Caco-2 (cell line): Measurements from ENCODE around the gene RANBP17. TPM values are rescaled to one million over a fixed set of nuclear protein-coding genes. Genes with fewer than 3 reads are reported as not detected.

ENCODE experiments used
- BruUV-seq: library from RNA; stranded (reverse); fragments of 400-500 nt; replicated peaks from 2 replicates; lab custom pipeline; 2021; lab: Mats Ljungman, UMichigan
- CTCF ChIA-PET: fragments of 300-600 bp; sonication (Branson Sonifier 250); formaldehyde crosslinking; loops from one replicate; lab custom pipeline; 2022; ENCODE audit warnings: antibody characterized with exemption; lab: Charles Lee
- POLR2A ChIA-PET: fragments of 300-600 bp; sonication (Branson Sonifier 250); formaldehyde crosslinking; loops from one replicate; lab custom pipeline; 2022; ENCODE audit warnings: antibody characterized with exemption; lab: Charles Lee
- DNase-seq, 2 experiments: peaks; one replicate each; pipeline versions ENCODE4 v3.0.0 to v3.0.0-alpha.2; 2020 to 2022
- H3K27me3 ChIP-seq: replicated peaks from 2 replicates; pipeline ENCODE4 v1.6.0; 2011; ENCODE audit warnings: low read length; ENCODE audit not compliant: control insufficient read depth, insufficient read depth
- H3K36me3 ChIP-seq: 2 replicates; pipeline ENCODE4 v1.5.1; 2011; ENCODE audit warnings: low read length; ENCODE audit not compliant: control insufficient read depth, insufficient read depth
- H3K4me1 ChIP-seq: fragments of 250-450 bp; sonication (Bioruptor Pico); 2 replicates; pipeline ENCODE4 v1.5.1; 2020; ENCODE audit warnings: mild to moderate bottlenecking
- H3K4me3 ChIP-seq: 2 replicates; pipeline ENCODE4 v1.5.1; 2011; ENCODE audit warnings: low read depth, mild to moderate bottlenecking, control low read depth, low read length
- H3K9me3 ChIP-seq: fragments of 250-450 bp; sonication (Bioruptor Pico); 2 replicates; pipeline ENCODE4 v1.5.1; 2020; ENCODE audit warnings: mild to moderate bottlenecking, moderate library complexity
- H3K27ac Mint-ChIP-seq: one replicate; pipeline ENCODE4 v1.8.0; 2022; ENCODE audit warnings: mixed read lengths; ENCODE audit not compliant: unreplicated experiment
- H3K27me3 Mint-ChIP-seq: one replicate; pipeline ENCODE4 v1.8.0; 2022; ENCODE audit warnings: mixed read lengths; ENCODE audit not compliant: insufficient read depth, unreplicated experiment
- H3K36me3 Mint-ChIP-seq: one replicate; pipeline ENCODE4 v1.8.0; 2022; ENCODE audit warnings: mild to moderate bottlenecking, mixed read lengths; ENCODE audit not compliant: insufficient read depth, unreplicated experiment
- H3K4me1 Mint-ChIP-seq: one replicate; pipeline ENCODE4 v1.8.0; 2022; ENCODE audit warnings: low read depth, mixed read lengths; ENCODE audit not compliant: unreplicated experiment
- H3K4me3 Mint-ChIP-seq: one replicate; pipeline ENCODE4 v1.8.0; 2022; ENCODE audit warnings: mild to moderate bottlenecking, moderate library complexity, mixed read lengths; ENCODE audit not compliant: unreplicated experiment
- H3K9me3 Mint-ChIP-seq: one replicate; pipeline ENCODE4 v1.8.0; 2022; ENCODE audit warnings: mixed read lengths; ENCODE audit not compliant: unreplicated experiment
- intact Hi-C: fragments of 100-400 bp; cut with micrococcal nuclease; formaldehyde crosslinking; loops from one replicate; pipeline ENCODE4 v1.10.0; 2022; ENCODE audit not compliant: unreplicated experiment
- total RNA-seq: library from RNA; stranded (reverse); gene quantifications from 2 replicates; pipeline ENCODE4 v1.2.3, GENCODE V29; 2022
- TF ChIP-seq, protein P1 (sequence below), 2 experiments: fragments of 200-600 bp in 1 of 2; IDR thresholded peaks; 1 replicate in 1 of 2; 2 replicates in 1 of 2; pipeline versions ENCODE4 v1.5.1 to v1.8.0; 2011 to 2022; ENCODE audit warnings: antibody characterized with exemption in 1 of 2, control low read depth in 1 of 2, inconsistent platforms in 1 of 2, low read depth in 1 of 2, low read length in 1 of 2, mild to moderate bottlenecking in 1 of 2, moderate library complexity in 1 of 2; ENCODE audit not compliant: insufficient read depth in 1 of 2, severe bottlenecking in 1 of 2, unreplicated experiment in 1 of 2

RANBP17 gene
- total RNA-seq, 1 experiment from 2014 or later: 28.2 TPM

DNA sequence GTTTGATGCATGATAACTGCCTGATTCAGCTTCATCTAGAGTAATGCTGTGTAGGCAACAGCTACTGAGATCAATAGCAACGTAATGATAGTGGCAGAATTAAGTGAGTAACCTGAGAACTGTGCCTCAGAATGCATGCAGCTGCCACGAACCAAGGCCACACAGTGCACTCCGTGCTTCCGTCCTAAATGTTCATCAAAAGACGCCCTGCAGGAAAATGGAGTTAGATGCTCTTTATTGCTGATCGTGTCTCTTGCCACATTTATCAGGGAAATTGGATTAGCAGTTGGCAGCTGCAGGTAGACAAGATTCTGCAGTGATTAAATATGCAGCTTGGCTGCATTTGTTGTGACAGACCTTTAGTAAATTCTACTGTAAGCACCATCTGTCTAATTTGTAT is 339.5 kb downstream of the RANBP17 start:
- Mint-ChIP-seq H3K36me3 (no peaks in the 10 kb centered on the region), H3K27me3 (no peaks in the 10 kb centered on the region), H3K4me1 (no peaks in the 10 kb centered on the region), H3K4me3 (no peak overlapping the region), H3K27ac (no peak overlapping the region), H3K9me3 (no peaks in the 10 kb centered on the region)
- DNase-seq: no peak
- no TSS peak for BruUV-seq
- POLR2A ChIA-PET: no interaction called here
- TF ChIP-seq, protein P1, sequence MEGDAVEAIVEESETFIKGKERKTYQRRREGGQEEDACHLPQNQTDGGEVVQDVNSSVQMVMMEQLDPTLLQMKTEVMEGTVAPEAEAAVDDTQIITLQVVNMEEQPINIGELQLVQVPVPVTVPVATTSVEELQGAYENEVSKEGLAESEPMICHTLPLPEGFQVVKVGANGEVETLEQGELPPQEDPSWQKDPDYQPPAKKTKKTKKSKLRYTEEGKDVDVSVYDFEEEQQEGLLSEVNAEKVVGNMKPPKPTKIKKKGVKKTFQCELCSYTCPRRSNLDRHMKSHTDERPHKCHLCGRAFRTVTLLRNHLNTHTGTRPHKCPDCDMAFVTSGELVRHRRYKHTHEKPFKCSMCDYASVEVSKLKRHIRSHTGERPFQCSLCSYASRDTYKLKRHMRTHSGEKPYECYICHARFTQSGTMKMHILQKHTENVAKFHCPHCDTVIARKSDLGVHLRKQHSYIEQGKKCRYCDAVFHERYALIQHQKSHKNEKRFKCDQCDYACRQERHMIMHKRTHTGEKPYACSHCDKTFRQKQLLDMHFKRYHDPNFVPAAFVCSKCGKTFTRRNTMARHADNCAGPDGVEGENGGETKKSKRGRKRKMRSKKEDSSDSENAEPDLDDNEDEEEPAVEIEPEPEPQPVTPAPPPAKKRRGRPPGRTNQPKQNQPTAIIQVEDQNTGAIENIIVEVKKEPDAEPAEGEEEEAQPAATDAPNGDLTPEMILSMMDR (IDR thresholded peaks at IDR 0.05; ENCODE audit: insufficient read depth in 1 of 2, low read depth in 1 of 2, low read length in 1 of 2, severe bottlenecking in 1 of 2, unreplicated experiment in 1 of 2): no peak
- H3K9me3 ChIP-seq: no peaks in the 10 kb centered on the region
- H3K4me3 ChIP-seq: no peak overlapping the region
- CTCF ChIA-PET: no interaction called here
- intact Hi-C loops: no loop called here
- H3K4me1 ChIP-seq: no peaks in the 10 kb centered on the region
- no peaks in the 10 kb centered on the region for H3K36me3 ChIP-seq
- H3K27me3 ChIP-seq: no peaks in the 10 kb centered on the region

DNA sequence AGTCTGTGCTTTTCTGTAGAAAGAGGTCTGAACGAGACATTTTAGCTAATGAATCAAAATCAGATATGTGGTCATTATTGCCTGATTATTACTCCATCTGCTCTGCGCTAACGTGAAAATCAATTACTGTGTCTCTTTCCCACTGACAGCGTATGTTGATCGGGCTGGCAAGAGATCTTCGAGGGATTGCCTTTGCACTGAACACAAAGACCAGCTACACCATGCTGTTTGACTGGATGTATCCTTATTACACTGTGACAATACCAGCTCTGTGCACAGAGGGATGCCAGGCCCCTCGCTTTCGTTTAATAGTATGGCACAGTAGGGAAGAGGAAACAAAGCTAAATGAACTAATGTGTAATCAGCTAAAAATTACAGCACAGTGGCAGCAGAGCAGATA is 343.6 kb downstream of the RANBP17 start:
- TF ChIP-seq, protein P1 (IDR thresholded peaks at IDR 0.05; ENCODE audit: insufficient read depth in 1 of 2, low read depth in 1 of 2, low read length in 1 of 2, severe bottlenecking in 1 of 2, unreplicated experiment in 1 of 2): no peak
- no peaks in the 10 kb centered on the region for H3K9me3 Mint-ChIP-seq
- Histone ChIP-seq H3K27me3 (no peaks in the 10 kb centered on the region), H3K9me3 (no peaks in the 10 kb centered on the region), H3K36me3 (no peaks in the 10 kb centered on the region), H3K4me3 (no peak overlapping the region), H3K4me1 (no peaks in the 10 kb centered on the region)
- H3K4me3 Mint-ChIP-seq: no peak overlapping the region
- intact Hi-C loops: no loop called here
- no peak for DNase-seq
- H3K4me1 Mint-ChIP-seq: no peaks in the 10 kb centered on the region
- no peaks in the 10 kb centered on the region for H3K27me3 Mint-ChIP-seq
- CTCF ChIA-PET: interaction anchor here (1.2 kb wide), 1 partner anchor 138 kb away, joined by 3 read pairs; no protein-coding TSS in a partner anchor
- POLR2A ChIA-PET: no interaction called here
- no peak overlapping the region for H3K27ac Mint-ChIP-seq
- BruUV-seq: no TSS peak
- H3K36me3 Mint-ChIP-seq: no peaks in the 10 kb centered on the region

DNA sequence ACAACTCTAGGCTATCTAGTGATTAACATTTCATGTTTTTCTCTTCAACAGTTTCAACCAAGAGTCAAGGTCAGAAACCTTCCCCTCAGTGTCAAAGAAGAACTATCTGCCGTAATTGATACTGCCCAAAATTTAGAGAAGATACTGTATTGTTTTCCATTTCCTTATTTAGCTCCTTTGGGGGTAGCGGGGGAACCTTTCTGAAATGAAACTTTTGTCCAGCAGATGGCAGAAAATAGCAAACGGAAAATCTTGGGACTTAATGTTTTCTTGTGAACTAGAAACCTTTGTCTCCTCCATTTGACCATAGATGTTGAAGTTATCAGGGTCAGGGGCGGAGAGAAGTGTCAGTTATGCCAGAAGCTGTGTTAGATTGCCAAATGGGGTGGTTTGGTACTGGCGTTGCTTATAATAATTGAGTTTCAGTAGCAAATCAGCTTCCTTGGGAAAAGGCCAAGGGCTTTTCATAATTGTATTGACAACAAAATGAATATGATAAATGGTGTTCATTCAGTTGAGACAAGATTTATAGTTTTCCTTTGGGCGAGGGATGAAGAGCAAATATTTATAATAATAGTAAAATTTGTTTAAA is 345.5 kb downstream of the RANBP17 start:
- Histone ChIP-seq H3K9me3 (no peaks in the 10 kb centered on the region), H3K36me3 (no peaks in the 10 kb centered on the region), H3K4me1 (no peaks in the 10 kb centered on the region), H3K4me3 (no peak overlapping the region), H3K27me3 (no peaks in the 10 kb centered on the region)
- no peak overlapping the region for H3K27ac Mint-ChIP-seq
- no TSS peak for BruUV-seq
- DNase-seq: peak in 1 of 2 experiments; percentile 62
- H3K9me3 Mint-ChIP-seq: no peaks in the 10 kb centered on the region
- H3K27me3 Mint-ChIP-seq: no peaks in the 10 kb centered on the region
- H3K4me1 Mint-ChIP-seq: no peaks in the 10 kb centered on the region
- H3K36me3 Mint-ChIP-seq: no peaks in the 10 kb centered on the region
- intact Hi-C loops: loop anchor here (1.0 kb wide), 3 partner anchors 130 to 398 kb away; no protein-coding TSS in a partner anchor
- CTCF ChIA-PET: interaction anchor here (0.6 to 1.8 kb wide), 9 partner anchors 15 to 1507 kb away, joined by 3 to 14 read pairs (median 5); no protein-coding TSS in a partner anchor
- POLR2A ChIA-PET: no interaction called here
- H3K4me3 Mint-ChIP-seq: no peak overlapping the region
- TF ChIP-seq, protein P1 (IDR thresholded peaks at IDR 0.05; ENCODE audit: insufficient read depth in 1 of 2, low read depth in 1 of 2, low read length in 1 of 2, severe bottlenecking in 1 of 2, unreplicated experiment in 1 of 2): peak; percentile 52 to 64
